Left ventricle myocardium superior (tissue), 1 donor: ENCODE data around the gene PPIL4. TPM values are rescaled to one million over a fixed set of nuclear protein-coding genes. Genes with fewer than 3 reads are reported as not detected.

Experiments used
- ATAC-seq: fragments of 200-7000 bp; cut with Tn5 transposase; one replicate; pipeline ENCODE4 v1.9.1; 2020; ENCODE audit warnings: mild to moderate bottlenecking, moderate library complexity
- DNase-seq: peaks from one replicate; pipeline ENCODE4 v3.0.0-alpha.2; 2020
- intact Hi-C: fragments of 100-400 bp; cut with micrococcal nuclease; formaldehyde crosslinking; loops from one replicate; pipeline ENCODE4 v1.11.0; 2022
- long read RNA-seq: library from polyadenylated mRNA; unstranded; transcript quantifications from one replicate; pipeline ENCODE4 v2.0.0, GENCODE V29; 2021
- total RNA-seq: library from RNA; stranded (reverse); fragmentation: NEBNext Ultra II Directional; extraction: Animal tissue kit (Norgen Biotek cat#: 25700); gene quantifications from one replicate; pipeline ENCODE4 v1.2.1, GENCODE V29; 2021
- donor health status: DM: no; HTN: yes; CAD: no; lungs with severe emphysema.

Gene PPIL4
- total RNA-seq, result 15.6 TPM
- long read RNA-seq, transcript PPIL4-201 (13 exons, 2,232 nt), result major isoform, 22 of 27 reads
- long read RNA-seq, partial matches to known transcripts, result 0 of 27 reads
- long read RNA-seq, other reads (novel, unspliced or antisense), result 5 of 27 reads

GRCh38 chr6:149545754-149546471 lies at the start of gene PPIL4:
Gene PPIL4 (minus strand): TSS chr6:149546043. CDS start chr6:149546005, 38 bp downstream.
- ATAC-seq (peak; percentile 98), DNase-seq (peak; percentile 99)
- intact Hi-C loops, result no loop called here

DNA sequence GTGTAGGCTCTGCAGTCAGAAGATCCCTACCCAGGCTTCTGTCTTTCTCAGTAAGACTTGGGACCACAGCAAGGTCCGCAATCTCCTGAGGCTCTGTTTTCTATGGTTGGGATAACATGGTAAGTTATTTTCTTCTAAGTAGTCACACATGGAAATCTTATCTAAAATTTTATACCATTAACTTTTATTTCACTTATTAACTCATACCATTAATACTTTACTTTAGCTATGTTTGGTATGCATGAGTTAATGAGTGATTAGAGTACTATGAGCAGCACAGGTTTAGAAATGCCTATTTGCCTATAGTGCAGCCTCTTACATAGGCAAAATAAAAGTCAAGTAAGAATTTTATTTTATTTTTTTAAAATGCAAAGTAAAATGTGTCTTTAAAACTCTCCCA lies 47.6 kb upstream of the PPIL4 start:
- intact Hi-C loops, result no loop called here
- ATAC-seq (no peak), DNase-seq (no peak)

GRCh38 chr6:149592983-149593382 lies 47.1 kb upstream of the PPIL4 start:
- DNase-seq, result no peak
- ATAC-seq, result no peak
- intact Hi-C loops, result no loop called here

GRCh38 chr6:149586149-149586548 lies 40.3 kb upstream of the PPIL4 start:
- intact Hi-C loops, result no loop called here
- no peak for ATAC-seq
- DNase-seq, result no peak

GRCh38 chr6:149581349-149581748 lies 35.5 kb upstream of the PPIL4 start:
- no peak for DNase-seq

DNA sequence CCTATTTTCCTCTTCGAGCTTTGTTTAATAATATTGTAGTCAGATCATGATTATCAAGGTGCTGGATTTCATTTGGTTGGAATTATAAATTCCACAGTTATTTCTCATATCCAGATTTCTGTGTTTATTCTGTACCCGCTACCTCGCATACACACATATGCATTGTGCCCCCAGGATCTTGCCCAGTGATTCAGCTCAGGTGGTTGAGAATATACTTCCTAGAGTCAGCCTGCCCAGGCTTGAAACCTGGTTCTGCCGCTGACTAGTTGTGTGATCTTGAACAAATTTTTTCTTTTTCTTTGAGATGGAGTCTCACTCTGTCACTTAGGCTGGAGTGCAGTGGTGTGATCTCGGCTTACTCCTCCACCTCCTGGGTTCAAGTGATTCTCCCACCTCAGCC lies 35.0 kb upstream of the PPIL4 start:
- DNase-seq (no peak), ATAC-seq (no peak)
- intact Hi-C loops, result no loop called here

More at GRCh38 chr6:149581349-149581748, 35.5 kb upstream of the PPIL4 start:
- no peak for ATAC-seq
- intact Hi-C loops, result no loop called here

GRCh38 chr6:149567945-149568585 lies 22.2 kb upstream of the PPIL4 start:
- no peak for DNase-seq
- intact Hi-C loops, result no loop called here
- ATAC-seq, result no peak

DNA sequence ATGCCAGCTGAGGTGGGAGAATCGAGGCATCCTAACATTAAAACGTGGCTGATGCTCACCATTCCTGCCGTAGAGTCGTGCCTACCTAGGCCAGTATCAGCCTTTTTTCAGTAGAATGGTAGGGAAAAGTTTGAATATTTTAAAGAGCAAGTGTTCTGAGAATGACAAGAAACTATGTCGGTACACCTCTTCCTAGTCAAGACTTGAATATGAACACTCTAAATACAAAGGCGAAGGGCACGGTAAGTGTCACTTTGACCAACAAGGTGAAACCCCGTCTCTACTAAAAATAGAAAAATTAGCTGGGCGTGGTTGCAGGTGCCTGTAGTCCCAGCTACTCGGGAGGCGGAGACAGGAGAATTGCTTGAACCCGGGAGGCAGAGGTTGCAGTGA lies 21.3 kb upstream of the PPIL4 start:
- DNase-seq, result no peak
- no peak for ATAC-seq
- intact Hi-C loops, result no loop called here

GRCh38 chr6:149566410-149567193 lies 20.8 kb upstream of the PPIL4 start:
- DNase-seq (peak; percentile 68), ATAC-seq (peak; percentile 57)
- intact Hi-C loops, result no loop called here

- peak; percentile 97 for ATAC-seq
- peak; percentile 95 for DNase-seq
- intact Hi-C loops, result no loop called here
These were observed 19.9 kb upstream of the PPIL4 start, which contains the start of gene GINM1 for GRCh38 chr6:149565527-149566409. Gene GINM1 (plus strand): TSS chr6:149566375. CDS start chr6:149566415, 40 bp downstream.

DNA sequence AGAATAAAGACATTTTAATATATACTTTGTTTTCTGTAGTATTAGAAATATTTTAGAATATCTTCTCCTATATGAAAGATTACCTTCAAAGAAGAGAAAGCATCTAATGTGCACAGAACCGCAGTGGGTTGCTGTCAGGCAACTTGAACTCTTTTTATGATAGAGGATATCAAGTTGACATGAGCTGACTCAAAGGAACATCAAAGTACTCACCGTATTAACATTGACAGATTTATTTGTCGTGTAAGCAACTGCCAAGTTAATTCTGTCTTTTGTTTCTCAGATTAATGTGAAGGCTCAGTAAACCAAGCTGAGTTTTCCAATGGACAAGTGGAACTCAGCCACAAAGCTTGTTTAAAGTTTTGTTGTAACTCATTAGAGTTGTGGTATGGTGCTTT lies 18.1 kb upstream of the PPIL4 start:
- DNase-seq, result no peak
- no peak for ATAC-seq
- intact Hi-C loops, result no loop called here

DNA sequence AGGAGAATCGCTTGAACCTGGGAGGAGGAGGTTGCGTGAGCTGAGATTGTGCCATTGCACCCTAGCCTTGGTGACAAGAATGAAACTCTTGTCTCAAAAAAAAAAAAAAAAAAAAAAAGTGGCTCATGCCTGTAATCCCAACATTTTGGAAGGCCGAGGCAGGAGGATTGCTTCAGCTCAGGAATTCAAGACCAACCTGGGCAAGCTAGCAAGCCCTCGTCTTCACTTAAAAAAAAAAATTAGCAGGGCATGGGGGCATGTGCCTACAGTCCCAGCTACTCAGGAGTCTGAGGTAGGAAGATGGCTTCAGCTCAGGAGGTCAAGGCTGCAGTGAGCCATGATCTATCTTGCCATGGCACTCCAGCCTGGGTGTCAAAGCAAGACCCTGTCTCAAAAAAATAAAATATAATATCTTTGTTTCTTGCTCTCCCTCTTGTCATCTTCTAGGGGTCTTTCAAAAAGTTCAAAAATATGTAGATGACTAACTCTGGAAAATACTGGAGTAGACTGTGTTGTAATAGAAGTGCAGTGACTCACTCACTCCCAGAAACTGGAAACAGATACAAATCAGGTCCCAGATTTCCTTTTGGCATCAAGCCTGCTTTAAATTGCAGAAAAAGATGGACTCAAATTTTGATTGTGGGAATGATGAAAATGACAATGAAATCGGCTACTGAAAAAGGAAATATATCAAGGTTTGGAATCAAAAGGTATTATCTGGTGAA lies 17.5 kb upstream of the PPIL4 start:
- no peak for ATAC-seq
- intact Hi-C loops, result no loop called here

DNA sequence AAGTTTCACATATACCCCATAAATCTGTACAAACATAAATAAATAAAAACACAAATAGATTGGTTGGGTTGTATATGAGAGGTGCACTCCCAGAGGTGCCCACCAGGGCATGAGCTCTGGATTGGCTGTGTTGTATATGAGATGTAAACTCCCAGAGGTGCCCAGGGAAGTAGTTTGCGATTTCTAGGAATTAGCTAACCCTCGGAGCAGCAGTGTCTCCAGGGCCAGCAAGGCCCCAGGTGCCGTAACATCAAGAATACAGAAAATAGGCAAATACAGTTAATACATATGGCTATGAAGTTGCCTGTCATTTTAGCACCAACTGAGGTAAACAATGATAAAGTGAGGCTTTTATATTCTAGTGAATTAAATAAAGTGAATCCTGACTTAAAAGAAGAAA lies 14.9 kb upstream of the PPIL4 start:
- ATAC-seq, result no peak

More for the DNA sequence above, 17.5 kb upstream of the PPIL4 start:
- no peak for DNase-seq

DNA sequence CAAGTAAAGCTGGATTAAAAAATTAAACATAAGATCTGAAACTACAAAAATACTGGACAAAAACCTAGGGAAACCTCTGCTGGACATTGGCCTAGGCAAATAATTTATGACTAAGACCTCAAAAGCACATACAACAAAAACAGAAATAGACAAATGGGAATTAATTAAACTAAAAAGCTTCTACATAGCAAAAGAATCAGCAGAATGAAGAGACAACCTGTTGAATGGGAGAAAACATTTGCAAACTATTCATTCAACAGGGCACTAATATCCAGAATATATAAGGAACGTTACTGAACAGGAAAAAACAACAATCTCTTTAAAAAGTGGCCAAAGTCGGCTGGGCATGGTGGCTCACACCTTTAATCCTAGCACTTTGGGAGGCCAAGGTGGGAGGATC lies 13.5 kb upstream of the PPIL4 start:
- ATAC-seq (no peak), DNase-seq (no peak)
- intact Hi-C loops, result no loop called here

More for the DNA sequence above, 14.9 kb upstream of the PPIL4 start:
- no peak for DNase-seq
- intact Hi-C loops, result no loop called here

DNA sequence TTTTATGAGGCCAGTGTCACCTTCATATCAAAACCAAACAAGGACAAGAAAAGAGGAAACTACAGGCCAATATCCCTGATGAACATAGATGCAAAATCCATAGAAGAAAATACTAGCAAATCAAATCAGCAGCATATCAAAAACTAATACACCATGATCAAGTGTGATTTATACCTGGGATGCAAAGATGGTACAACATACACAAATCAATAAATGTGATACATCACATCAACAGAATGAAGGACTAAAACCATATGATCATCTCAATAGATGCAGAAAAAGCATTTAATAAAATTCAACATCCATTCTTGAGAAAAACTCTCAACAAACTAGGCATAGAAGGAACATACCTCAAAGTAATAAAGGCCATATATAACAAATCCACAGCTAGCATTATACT lies 12.2 kb upstream of the PPIL4 start:
- intact Hi-C loops, result no loop called here
- DNase-seq, result no peak
- ATAC-seq, result no peak

- intact Hi-C loops, result no loop called here
- no peak for DNase-seq
- ATAC-seq, result no peak
These were observed 6.1 kb upstream of the PPIL4 start for GRCh38 chr6:149551920-149552319.

- ATAC-seq, result peak; percentile 40
- peak; percentile 40 for DNase-seq
- intact Hi-C loops, result no loop called here
These were observed 537 bp downstream of the PPIL4 start for GRCh38 chr6:149545258-149545753.

GRCh38 chr6:149544646-149545257 lies 1.1 kb downstream of the PPIL4 start:
- intact Hi-C loops, result no loop called here
- ATAC-seq (peak; percentile 1), DNase-seq (no peak)
